GM23338 (cell line): ENCODE measurements around the gene SF3B2. TPM values are rescaled to one million over a fixed set of nuclear protein-coding genes. Genes with fewer than 3 reads are reported as not detected.

Experiments
- ATAC-seq: fragments of 200-7000 bp; cut with Tn5 transposase; 3 replicates; pipeline ENCODE4 v1.9.1; 2020
- DNase-seq: peaks from one replicate; pipeline ENCODE4 v3.0.0-alpha.2; 2015; ENCODE audit warnings: low spot score
- H2AFZ ChIP-seq: fragments of 200-600 bp; sonication (generic); 2 replicates; pipeline ENCODE4 v1.8.0; 2016; ENCODE audit warnings: antibody characterized with exemption, mild to moderate bottlenecking, moderate library complexity
- H3F3A ChIP-seq: fragments of 200-600 bp; sonication (generic); replicated peaks from 2 replicates; pipeline ENCODE4 v1.8.0; 2017; ENCODE audit warnings: antibody characterized with exemption, mixed run types, low read depth
- H3K27ac ChIP-seq: fragments of 200-600 bp; sonication (generic); 2 replicates; pipeline ENCODE4 v1.6.1; 2016; ENCODE audit warnings: low read depth
- H3K27me3 ChIP-seq: fragments of 200-600 bp; sonication (generic); 2 replicates; pipeline ENCODE4 v1.8.0; 2016; ENCODE audit warnings: mild to moderate bottlenecking, mixed run types, moderate library complexity; ENCODE audit not compliant: insufficient read depth
- H3K36me3 ChIP-seq: fragments of 200-600 bp; sonication (generic); 2 replicates; pipeline ENCODE4 v1.8.0; 2016; ENCODE audit warnings: mild to moderate bottlenecking; ENCODE audit not compliant: insufficient read depth
- H3K4me1 ChIP-seq: fragments of 200-600 bp; sonication (generic); 2 replicates; pipeline ENCODE4 v1.8.0; 2016; ENCODE audit warnings: mild to moderate bottlenecking, moderate library complexity; ENCODE audit not compliant: insufficient read depth
- H3K4me2 ChIP-seq: fragments of 200-600 bp; sonication (generic); 2 replicates; pipeline ENCODE4 v1.7.1; 2017; ENCODE audit warnings: mixed run types
- H3K4me3 ChIP-seq: fragments of 200-600 bp; sonication (generic); 2 replicates; pipeline ENCODE4 v1.6.1; 2016; ENCODE audit warnings: mixed run types
- H3K79me2 ChIP-seq: fragments of 200-600 bp; sonication (generic); replicated peaks from 2 replicates; pipeline ENCODE4 v1.8.0; 2017; ENCODE audit warnings: mild to moderate bottlenecking; ENCODE audit not compliant: insufficient read depth
- H3K9me2 ChIP-seq: fragments of 200-600 bp; sonication (generic); 2 replicates; pipeline ENCODE4 v1.8.0; 2017; ENCODE audit not compliant: insufficient read depth
- H4K20me1 ChIP-seq: fragments of 200-600 bp; sonication (generic); replicated peaks from 2 replicates; pipeline ENCODE4 v1.8.0; 2017; ENCODE audit warnings: mild to moderate bottlenecking; ENCODE audit not compliant: insufficient read depth
- H3K27ac Mint-ChIP-seq: 2 replicates; pipeline ENCODE4 v1.8.0; 2020; ENCODE audit warnings: inconsistent platforms, mild to moderate bottlenecking, moderate library complexity, mixed read lengths
- H3K27me3 Mint-ChIP-seq: 3 replicates; pipeline ENCODE4 v1.8.0; 2022; ENCODE audit warnings: low read depth, mild to moderate bottlenecking, moderate library complexity, mixed read lengths, inconsistent platforms; ENCODE audit not compliant: insufficient read depth, poor library complexity
- H3K36me3 Mint-ChIP-seq: 3 replicates; pipeline ENCODE4 v1.8.0; 2021; ENCODE audit warnings: low read depth, mild to moderate bottlenecking, inconsistent platforms, moderate library complexity, mixed read lengths
- H3K4me1 Mint-ChIP-seq: 3 replicates; pipeline ENCODE4 v1.8.0; 2020; ENCODE audit warnings: mild to moderate bottlenecking, inconsistent platforms, mixed read lengths
- H3K4me3 Mint-ChIP-seq: 3 replicates; pipeline ENCODE4 v1.8.0; 2021; ENCODE audit warnings: moderate library complexity, mild to moderate bottlenecking, inconsistent platforms, mixed read lengths
- H3K9me3 Mint-ChIP-seq: 3 replicates; pipeline ENCODE4 v1.8.0; 2020; ENCODE audit warnings: moderate library complexity, mild to moderate bottlenecking, inconsistent platforms, mixed read lengths
- EZH2 ChIP-seq: fragments of 200-600 bp; sonication (generic); IDR thresholded peaks from one replicate; pipeline ENCODE4 v1.8.0; 2017; ENCODE audit warnings: antibody characterized with exemption, mild to moderate bottlenecking, low read depth; ENCODE audit not compliant: unreplicated experiment
- EZH2phosphoT487 ChIP-seq: fragments of 200-600 bp; sonication (generic); IDR thresholded peaks from one replicate; pipeline ENCODE4 v1.8.1; 2018; ENCODE audit warnings: antibody characterized with exemption; ENCODE audit not compliant: unreplicated experiment
- NANOG ChIP-seq: IDR thresholded peaks from 2 replicates; pipeline ENCODE4 v1.6.1; 2016; ENCODE audit warnings: antibody characterized with exemption, borderline replicate concordance
- ZNF331 ChIP-seq: fragments of 250-450 bp; sonication (Bioruptor Pico); IDR thresholded peaks from 2 replicates; pipeline ENCODE4 v1.5.0; 2020; ENCODE audit warnings: low read depth, mild to moderate bottlenecking, moderate library complexity
- ZNF462 ChIP-seq: fragments of 250-450 bp; sonication (Bioruptor Pico); IDR thresholded peaks from 2 replicates; pipeline ENCODE4 v1.5.0; 2020; ENCODE audit warnings: mild to moderate bottlenecking, moderate library complexity
- polyA plus RNA-seq: library from polyadenylated mRNA; unstranded; fragments of >200 nt; fragmentation: Nextera tagmentation; extraction: Ambion mirVana; gene quantifications from 2 replicates; pipeline ENCODE4 v1.2.1, GENCODE V29; 2016
- total RNA-seq: library from RNA; depleted of rRNA; stranded (reverse); fragments of >200 nt; shearing (Covaris generic); gene quantifications from 2 replicates; pipeline ENCODE4 v1.2.3, GENCODE V29; 2014
- TF ChIP-seq, protein P1 (sequence below), 2 experiments: fragments of 200-600 bp in 1 of 2; sonication (generic) in 1 of 2; conservative IDR thresholded peaks; 2 replicates each; pipeline versions ENCODE4 v1.5.1 to v1.6.1; 2016 to 2017; ENCODE audit warnings: antibody characterized with exemption in 2 of 2, low read depth in 2 of 2, mild to moderate bottlenecking in 2 of 2, moderate library complexity in 1 of 2

Gene SF3B2
- total and polyA plus RNA-seq, 2 experiments from 2014 or later, result 173 to 180 TPM

- TF ChIP-seq ZNF462 (CRISPR knock-in tag), result no peak
- TF ChIP-seq EZH2phosphoT487, result no peak
- TF ChIP-seq EZH2, result no peak
- TF ChIP-seq ZNF331 (CRISPR knock-in tag), result no peak
These were observed 19.9 kb downstream of the SF3B2 start (continued) for GRCh38 chr11:66072081-66072480.

GRCh38 chr11:66072518-66072917 lies 20.4 kb downstream of the SF3B2 start:
- H3K27ac ChIP-seq, result no peak overlapping the region
- H3K4me3 ChIP-seq, result no peak overlapping the region
- no peaks in the 10 kb centered on the region for H3K9me3 Mint-ChIP-seq
- TF ChIP-seq EZH2 (no peak), ZNF462 (CRISPR knock-in tag) (no peak), EZH2phosphoT487 (no peak), NANOG (no peak), ZNF331 (CRISPR knock-in tag) (no peak)
- TF ChIP-seq, protein P1, sequence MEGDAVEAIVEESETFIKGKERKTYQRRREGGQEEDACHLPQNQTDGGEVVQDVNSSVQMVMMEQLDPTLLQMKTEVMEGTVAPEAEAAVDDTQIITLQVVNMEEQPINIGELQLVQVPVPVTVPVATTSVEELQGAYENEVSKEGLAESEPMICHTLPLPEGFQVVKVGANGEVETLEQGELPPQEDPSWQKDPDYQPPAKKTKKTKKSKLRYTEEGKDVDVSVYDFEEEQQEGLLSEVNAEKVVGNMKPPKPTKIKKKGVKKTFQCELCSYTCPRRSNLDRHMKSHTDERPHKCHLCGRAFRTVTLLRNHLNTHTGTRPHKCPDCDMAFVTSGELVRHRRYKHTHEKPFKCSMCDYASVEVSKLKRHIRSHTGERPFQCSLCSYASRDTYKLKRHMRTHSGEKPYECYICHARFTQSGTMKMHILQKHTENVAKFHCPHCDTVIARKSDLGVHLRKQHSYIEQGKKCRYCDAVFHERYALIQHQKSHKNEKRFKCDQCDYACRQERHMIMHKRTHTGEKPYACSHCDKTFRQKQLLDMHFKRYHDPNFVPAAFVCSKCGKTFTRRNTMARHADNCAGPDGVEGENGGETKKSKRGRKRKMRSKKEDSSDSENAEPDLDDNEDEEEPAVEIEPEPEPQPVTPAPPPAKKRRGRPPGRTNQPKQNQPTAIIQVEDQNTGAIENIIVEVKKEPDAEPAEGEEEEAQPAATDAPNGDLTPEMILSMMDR (conservative IDR thresholded peaks at IDR 0.05; ENCODE audit: low read depth in 2 of 2), result no peak

More at GRCh38 chr11:66072518-66072917, 20.4 kb downstream of the SF3B2 start:
- Histone ChIP-seq H3F3A (peaks cover 15% of the 10 kb centered on the region), H3K9me2 (no peaks in the 10 kb centered on the region), H3K79me2 (peaks cover 36% of the 10 kb centered on the region), H3K4me2 (peak overlapping the region; percentile 98; the same call in 1 of the 2 replicates), H3K27me3 (no peaks in the 10 kb centered on the region), H3K36me3 (peaks cover 11% of the 10 kb centered on the region), H4K20me1 (peaks cover 3% of the 10 kb centered on the region; the same call in 1 of the 2 replicates), H2AFZ (no peak overlapping the region), H3K4me1 (peaks cover 25% of the 10 kb centered on the region)
- H3K36me3 Mint-ChIP-seq, result peaks cover 25% of the 10 kb centered on the region
- H3K4me1 Mint-ChIP-seq, result peaks cover 27% of the 10 kb centered on the region
- ATAC-seq (no peak), DNase-seq (no peak)
- peak overlapping the region; percentile 9; the same call in 1 of the 3 replicates for H3K4me3 Mint-ChIP-seq
- H3K27me3 Mint-ChIP-seq, result peaks cover 14% of the 10 kb centered on the region
- no peak overlapping the region for H3K27ac Mint-ChIP-seq
